HL-60 (cell line): ENCODE results near the gene GPR17.

Source experiments
- DNase-seq, 2 experiments: peaks; one replicate each; pipeline ENCODE4 v3.0.0-alpha.2; 2010 to 2020; ENCODE audit warnings: low read depth in 1 of 2, low spot score in 1 of 2
- H3K27ac ChIP-seq: fragments of 250-450 bp; sonication (Bioruptor Pico); replicated peaks from 2 replicates; pipeline ENCODE4 v1.5.1; 2020; ENCODE audit warnings: mild to moderate bottlenecking, moderate library complexity
- H3K27me3 ChIP-seq: fragments of 250-450 bp; sonication (Bioruptor Pico); 2 replicates; pipeline ENCODE4 v1.5.1; 2021; ENCODE audit warnings: mild to moderate bottlenecking, moderate library complexity; ENCODE audit not compliant: insufficient read depth, poor library complexity, severe bottlenecking
- H3K4me3 ChIP-seq: replicated peaks from 2 replicates; pipeline ENCODE4 v1.5.1; 2011; ENCODE audit warnings: mild to moderate bottlenecking, control low read depth, low read length; ENCODE audit not compliant: insufficient read depth
- GABPA ChIP-seq: IDR thresholded peaks from 2 replicates; pipeline ENCODE4 v1.6.1; 2012; ENCODE audit warnings: low read depth
- POLR2AphosphoS5 ChIP-seq: IDR thresholded peaks from 2 replicates; pipeline ENCODE4 v1.6.1; 2012; ENCODE audit warnings: low read depth
- SPI1 ChIP-seq: IDR thresholded peaks from 2 replicates; pipeline ENCODE4 v1.6.1; 2012; ENCODE audit warnings: low read depth, mild to moderate bottlenecking, borderline replicate concordance
- TF ChIP-seq, protein P1 (sequence below): IDR thresholded peaks from 2 replicates; pipeline ENCODE4 v1.6.1; 2012; ENCODE audit warnings: low read depth; ENCODE audit not compliant: insufficient replicate concordance
- TF ChIP-seq, protein P2 (sequence below): IDR thresholded peaks from one replicate; pipeline ENCODE4 v1.5.1; 2011; ENCODE audit warnings: low read length, control low read depth, inconsistent platforms; ENCODE audit not compliant: insufficient read depth

Gene GPR17

DNA sequence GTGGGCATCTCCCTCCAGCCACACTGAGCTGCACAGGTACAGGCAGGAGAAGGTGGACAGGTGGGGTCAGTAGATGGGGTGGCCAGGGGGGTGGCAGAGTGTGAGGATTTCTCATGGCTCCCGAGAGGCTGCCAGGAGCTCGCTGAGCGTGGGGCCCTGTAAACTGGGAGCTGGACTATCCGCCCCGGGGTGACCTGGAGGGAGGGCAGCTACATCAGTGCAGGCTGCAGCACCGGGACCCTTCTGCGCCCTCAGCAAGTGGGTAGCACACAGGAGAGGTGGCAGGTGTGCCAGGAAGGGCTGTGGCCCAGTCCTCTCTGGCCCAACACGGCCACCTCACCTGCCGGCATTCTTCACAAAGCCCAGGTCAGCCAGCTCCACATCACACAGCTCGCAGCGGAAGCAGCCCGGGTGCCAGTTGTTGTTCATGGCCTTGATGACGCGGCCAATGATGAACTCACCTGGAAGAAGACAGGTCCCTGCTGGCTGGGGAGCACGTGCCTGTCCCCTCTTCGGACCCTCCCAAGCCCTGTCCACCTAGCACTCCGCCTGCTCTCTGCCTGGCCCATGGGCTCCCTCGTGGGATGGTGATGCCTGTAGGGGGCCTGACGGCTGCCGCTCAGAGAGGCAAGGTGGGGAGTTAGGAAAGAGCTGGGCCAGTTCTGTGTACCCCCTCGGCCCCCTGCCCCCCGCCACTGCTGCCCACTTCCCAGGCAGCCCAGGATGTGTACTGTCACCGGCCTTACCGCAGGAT, 8.3 kb downstream of the GPR17 start:
- TF ChIP-seq GABPA (no peak), POLR2AphosphoS5 (no peak), SPI1 (no peak)
- TF ChIP-seq, protein P1, sequence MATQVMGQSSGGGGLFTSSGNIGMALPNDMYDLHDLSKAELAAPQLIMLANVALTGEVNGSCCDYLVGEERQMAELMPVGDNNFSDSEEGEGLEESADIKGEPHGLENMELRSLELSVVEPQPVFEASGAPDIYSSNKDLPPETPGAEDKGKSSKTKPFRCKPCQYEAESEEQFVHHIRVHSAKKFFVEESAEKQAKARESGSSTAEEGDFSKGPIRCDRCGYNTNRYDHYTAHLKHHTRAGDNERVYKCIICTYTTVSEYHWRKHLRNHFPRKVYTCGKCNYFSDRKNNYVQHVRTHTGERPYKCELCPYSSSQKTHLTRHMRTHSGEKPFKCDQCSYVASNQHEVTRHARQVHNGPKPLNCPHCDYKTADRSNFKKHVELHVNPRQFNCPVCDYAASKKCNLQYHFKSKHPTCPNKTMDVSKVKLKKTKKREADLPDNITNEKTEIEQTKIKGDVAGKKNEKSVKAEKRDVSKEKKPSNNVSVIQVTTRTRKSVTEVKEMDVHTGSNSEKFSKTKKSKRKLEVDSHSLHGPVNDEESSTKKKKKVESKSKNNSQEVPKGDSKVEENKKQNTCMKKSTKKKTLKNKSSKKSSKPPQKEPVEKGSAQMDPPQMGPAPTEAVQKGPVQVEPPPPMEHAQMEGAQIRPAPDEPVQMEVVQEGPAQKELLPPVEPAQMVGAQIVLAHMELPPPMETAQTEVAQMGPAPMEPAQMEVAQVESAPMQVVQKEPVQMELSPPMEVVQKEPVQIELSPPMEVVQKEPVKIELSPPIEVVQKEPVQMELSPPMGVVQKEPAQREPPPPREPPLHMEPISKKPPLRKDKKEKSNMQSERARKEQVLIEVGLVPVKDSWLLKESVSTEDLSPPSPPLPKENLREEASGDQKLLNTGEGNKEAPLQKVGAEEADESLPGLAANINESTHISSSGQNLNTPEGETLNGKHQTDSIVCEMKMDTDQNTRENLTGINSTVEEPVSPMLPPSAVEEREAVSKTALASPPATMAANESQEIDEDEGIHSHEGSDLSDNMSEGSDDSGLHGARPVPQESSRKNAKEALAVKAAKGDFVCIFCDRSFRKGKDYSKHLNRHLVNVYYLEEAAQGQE, result no peak
- TF ChIP-seq, protein P2, sequence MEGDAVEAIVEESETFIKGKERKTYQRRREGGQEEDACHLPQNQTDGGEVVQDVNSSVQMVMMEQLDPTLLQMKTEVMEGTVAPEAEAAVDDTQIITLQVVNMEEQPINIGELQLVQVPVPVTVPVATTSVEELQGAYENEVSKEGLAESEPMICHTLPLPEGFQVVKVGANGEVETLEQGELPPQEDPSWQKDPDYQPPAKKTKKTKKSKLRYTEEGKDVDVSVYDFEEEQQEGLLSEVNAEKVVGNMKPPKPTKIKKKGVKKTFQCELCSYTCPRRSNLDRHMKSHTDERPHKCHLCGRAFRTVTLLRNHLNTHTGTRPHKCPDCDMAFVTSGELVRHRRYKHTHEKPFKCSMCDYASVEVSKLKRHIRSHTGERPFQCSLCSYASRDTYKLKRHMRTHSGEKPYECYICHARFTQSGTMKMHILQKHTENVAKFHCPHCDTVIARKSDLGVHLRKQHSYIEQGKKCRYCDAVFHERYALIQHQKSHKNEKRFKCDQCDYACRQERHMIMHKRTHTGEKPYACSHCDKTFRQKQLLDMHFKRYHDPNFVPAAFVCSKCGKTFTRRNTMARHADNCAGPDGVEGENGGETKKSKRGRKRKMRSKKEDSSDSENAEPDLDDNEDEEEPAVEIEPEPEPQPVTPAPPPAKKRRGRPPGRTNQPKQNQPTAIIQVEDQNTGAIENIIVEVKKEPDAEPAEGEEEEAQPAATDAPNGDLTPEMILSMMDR, result no peak
- DNase-seq, result no peak
- Histone ChIP-seq H3K27ac (no peak overlapping the region), H3K27me3 (no peaks in the 10 kb centered on the region), H3K4me3 (no peak overlapping the region)

DNA sequence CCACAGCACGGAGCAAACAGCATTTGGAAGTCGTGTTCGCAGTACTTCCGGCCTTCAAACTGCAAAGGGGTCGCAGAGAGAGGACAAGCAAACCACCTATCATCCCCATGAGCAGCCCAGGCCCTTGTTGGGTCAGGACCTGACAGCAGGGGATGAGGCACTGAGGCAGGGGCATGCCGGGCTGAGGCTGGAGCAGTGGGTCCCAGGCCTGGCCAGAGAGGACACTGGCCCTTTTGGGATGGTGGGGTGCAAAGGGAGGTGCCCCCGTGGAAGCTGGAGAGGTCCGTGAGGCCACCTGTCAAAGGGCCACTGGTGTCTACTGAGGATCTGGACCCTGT, 8.9 kb downstream of the GPR17 start:
- Histone ChIP-seq H3K27ac (no peak overlapping the region), H3K27me3 (no peaks in the 10 kb centered on the region), H3K4me3 (no peak overlapping the region)
- TF ChIP-seq GABPA (no peak), SPI1 (no peak), POLR2AphosphoS5 (no peak)
- TF ChIP-seq, protein P2, result no peak
- TF ChIP-seq, protein P1, result no peak
- DNase-seq, result no peak

DNA sequence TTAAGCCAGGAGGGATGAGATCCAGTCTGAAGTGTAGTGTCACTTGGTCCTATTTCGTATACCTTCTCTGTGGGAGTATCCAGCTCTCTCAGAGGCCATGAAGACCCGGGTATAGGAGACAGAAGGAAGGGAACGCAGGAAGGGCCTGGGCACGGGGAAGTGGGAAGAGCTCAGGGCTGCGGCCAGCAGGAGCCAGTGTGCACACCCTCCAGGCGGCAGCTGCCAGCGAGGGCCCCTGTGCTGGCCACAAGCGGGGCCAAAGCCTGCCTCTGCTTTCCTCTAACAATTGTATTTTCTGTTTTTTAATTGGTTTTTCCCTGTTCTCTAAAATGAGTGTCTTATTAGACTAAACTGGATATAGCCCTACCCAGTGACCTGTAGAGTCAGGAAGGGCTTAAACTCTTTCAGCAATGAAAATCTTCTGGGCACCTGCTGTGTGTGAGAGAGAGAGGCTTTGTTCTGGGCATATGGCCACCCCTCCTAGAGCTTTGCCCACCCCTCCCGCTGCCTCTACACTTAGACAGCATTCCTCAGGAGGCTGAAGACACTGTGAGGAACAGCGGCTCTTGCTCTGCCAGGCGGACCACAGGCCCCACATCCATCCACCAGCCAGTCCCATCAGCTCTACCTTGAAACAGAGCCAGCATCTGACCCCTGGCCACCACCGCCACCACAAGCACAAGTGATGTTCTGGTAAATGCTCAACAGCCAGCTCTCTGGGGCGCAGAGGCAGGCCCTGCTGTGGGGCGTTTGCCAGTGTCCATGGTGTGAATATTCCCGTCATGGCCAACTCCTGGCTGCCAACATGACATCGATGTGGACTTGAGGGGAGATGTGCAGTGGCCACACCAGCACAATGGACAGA, 9.5 kb downstream of the GPR17 start:
- no peak for DNase-seq
- TF ChIP-seq GABPA (no peak), POLR2AphosphoS5 (no peak), SPI1 (no peak)
- TF ChIP-seq, protein P1, result no peak
- TF ChIP-seq, protein P2, result no peak
- Histone ChIP-seq H3K27me3 (no peaks in the 10 kb centered on the region), H3K27ac (no peak overlapping the region), H3K4me3 (no peak overlapping the region)
